ENCODE data around the gene SH3PXD2A. TPM values are rescaled to one million over a fixed set of nuclear protein-coding genes. Genes with fewer than 3 reads are reported as not detected.
A peak's percentile ranks its signal among the peaks of the same experiment; 100 is the strongest.
"Not testable (repeated sequence)": the region's sequence is repeated elsewhere in the genome, so short reads cannot be mapped to it uniquely, and the experiment has no call there.

The SH3PXD2A gene
- total and polyA plus RNA-seq, 7 donors, result 3.0 to 57.7 (median 10.6) TPM

DNA sequence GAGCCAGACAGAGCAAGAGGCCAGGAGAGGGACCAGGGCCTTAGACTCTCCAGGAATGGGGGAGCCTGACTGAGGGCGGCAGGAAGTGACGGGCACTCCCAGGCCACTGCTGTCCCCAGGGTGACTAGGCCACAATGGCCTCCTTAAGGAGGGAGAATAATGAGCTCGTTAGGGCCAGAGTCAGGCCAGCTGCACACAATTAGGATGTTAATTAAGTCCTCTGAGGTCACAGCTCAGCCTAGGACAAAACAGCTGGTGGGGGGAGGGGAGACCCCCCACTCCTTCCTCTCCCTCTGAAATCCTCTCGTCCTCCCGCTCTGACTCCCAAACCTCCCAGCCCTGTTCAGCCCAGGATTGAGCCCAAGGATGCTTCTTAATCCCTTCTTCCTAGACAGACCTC, 218.9 kb downstream of the SH3PXD2A start:
- intact Hi-C loops (cut with DNase I), result no loop called here
- H3K9me3 ChIP-seq, result no peaks in the 10 kb centered on the region
- no peak overlapping the region for H3K27ac ChIP-seq
- TF ChIP-seq, protein P1, sequence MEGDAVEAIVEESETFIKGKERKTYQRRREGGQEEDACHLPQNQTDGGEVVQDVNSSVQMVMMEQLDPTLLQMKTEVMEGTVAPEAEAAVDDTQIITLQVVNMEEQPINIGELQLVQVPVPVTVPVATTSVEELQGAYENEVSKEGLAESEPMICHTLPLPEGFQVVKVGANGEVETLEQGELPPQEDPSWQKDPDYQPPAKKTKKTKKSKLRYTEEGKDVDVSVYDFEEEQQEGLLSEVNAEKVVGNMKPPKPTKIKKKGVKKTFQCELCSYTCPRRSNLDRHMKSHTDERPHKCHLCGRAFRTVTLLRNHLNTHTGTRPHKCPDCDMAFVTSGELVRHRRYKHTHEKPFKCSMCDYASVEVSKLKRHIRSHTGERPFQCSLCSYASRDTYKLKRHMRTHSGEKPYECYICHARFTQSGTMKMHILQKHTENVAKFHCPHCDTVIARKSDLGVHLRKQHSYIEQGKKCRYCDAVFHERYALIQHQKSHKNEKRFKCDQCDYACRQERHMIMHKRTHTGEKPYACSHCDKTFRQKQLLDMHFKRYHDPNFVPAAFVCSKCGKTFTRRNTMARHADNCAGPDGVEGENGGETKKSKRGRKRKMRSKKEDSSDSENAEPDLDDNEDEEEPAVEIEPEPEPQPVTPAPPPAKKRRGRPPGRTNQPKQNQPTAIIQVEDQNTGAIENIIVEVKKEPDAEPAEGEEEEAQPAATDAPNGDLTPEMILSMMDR (IDR thresholded peaks at IDR 0.05), result no peak
- H3K36me3 ChIP-seq (ENCODE audit: insufficient read depth in 1 of 2, low read depth in 1 of 2), result peaks cover 0 to 9% of the 10 kb centered on the region in 2 donors
- DNase-seq, result no peak
- no peaks in the 10 kb centered on the region for H3K27me3 ChIP-seq (ENCODE audit: insufficient read depth in 3 of 3, low read length in 2 of 3)
- ATAC-seq, result no peak
- H3K4me1 ChIP-seq, result peaks cover 64% of the 10 kb centered on the region
- 71 to 82% (median 81%) methylated on average over 5 of the region's 5 CpGs for WGBS, 3 donors
- H3K4me3 ChIP-seq, result no peak overlapping the region

DNA sequence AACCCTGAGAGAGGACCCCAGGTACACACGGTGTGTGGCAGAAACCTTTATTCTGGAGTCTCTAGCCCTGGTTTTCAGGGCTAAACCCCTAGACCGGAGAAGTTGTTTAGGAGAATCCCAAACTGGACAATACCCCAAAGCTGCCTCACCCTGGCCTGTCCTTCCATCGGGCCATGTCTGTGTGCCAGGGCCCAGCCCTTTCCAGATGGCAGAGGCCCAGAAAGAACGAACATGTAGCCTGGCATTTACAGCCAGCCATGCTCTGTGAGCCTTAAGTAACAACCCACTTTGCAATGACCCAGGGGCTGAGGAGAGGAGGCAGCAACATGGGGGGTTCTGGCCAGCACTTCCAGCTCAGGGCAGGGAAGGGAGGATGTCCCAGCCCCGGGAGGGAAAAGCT, 219.8 kb downstream of the SH3PXD2A start:
- WGBS, 3 donors, result 29 to 32% (median 32%) methylated on average over 5 of the region's 5 CpGs
- H3K4me3 ChIP-seq, result no peak overlapping the region
- ATAC-seq, result peak in 3 of 4 donors; percentile 20 to 69 (median 68)
- intact Hi-C loops (cut with DNase I), result no loop called here
- TF ChIP-seq, protein P1 (IDR thresholded peaks at IDR 0.05), result no peak
- H3K27me3 ChIP-seq (ENCODE audit: insufficient read depth in 3 of 3, low read length in 2 of 3), result no peaks in the 10 kb centered on the region
- DNase-seq, result no peak
- no peak overlapping the region for H3K27ac ChIP-seq
- H3K4me1 ChIP-seq, result peaks cover 54% of the 10 kb centered on the region
- no peaks in the 10 kb centered on the region for H3K9me3 ChIP-seq
- peaks cover 0 to 14% of the 10 kb centered on the region in 2 donors for H3K36me3 ChIP-seq (ENCODE audit: insufficient read depth in 1 of 2, low read depth in 1 of 2)

DNA sequence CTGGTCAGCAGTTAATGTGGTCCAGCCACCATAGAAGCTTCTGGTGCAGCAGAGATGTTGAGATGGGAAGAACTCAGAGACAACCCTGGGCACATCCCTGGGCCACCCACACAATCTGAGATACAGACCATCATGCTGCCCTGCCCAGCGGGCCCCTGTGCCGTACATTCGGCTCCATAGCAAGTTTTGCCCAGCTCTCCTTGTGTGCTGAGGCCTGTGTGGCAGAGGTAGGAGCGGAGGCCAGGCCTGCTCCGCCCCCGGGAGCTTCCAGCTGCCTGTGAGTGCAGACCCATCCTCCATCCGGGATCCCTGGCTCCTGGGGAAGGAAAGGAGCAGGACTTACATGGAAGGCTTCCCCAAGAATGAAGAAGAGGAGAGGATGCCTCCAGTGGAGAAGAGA, 221.5 kb downstream of the SH3PXD2A start:
- WGBS, 3 donors, result 90 to 99% (median 95%) methylated on average over 7 of the region's 7 CpGs
- DNase-seq, result no peak
- H3K27ac ChIP-seq, result no peak overlapping the region
- no peak overlapping the region for H3K4me3 ChIP-seq
- H3K9me3 ChIP-seq, result no peaks in the 10 kb centered on the region
- no peak for ATAC-seq
- H3K36me3 ChIP-seq (ENCODE audit: insufficient read depth in 1 of 2, low read depth in 1 of 2), result peaks cover 0 to 14% of the 10 kb centered on the region in 2 donors
- TF ChIP-seq, protein P1 (IDR thresholded peaks at IDR 0.05), result no peak
- peaks cover 39% of the 10 kb centered on the region for H3K4me1 ChIP-seq
- no peaks in the 10 kb centered on the region for H3K27me3 ChIP-seq (ENCODE audit: insufficient read depth in 3 of 3, low read length in 2 of 3)
- intact Hi-C loops (cut with DNase I), result no loop called here

DNA sequence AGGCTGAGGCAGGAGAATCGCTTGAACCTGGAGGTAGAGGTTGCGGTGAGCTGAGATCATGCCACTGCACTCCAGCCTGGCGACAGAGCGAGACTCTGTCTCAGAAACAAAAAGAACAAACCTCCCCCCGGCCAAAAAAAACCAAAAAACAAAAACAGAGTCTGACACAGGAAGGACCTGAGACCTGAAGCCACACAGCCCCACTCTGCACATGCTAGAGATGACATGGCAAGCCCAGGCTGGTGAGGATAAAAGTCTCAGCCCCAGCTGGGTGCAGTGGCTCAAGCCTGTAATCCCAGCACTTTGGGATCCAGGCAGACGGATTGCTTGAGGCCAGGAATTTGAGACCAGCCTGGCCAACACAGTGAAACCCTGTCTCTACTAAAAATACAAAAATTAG, 222.5 kb downstream of the SH3PXD2A start:
- H3K27ac ChIP-seq; H3K4me3 ChIP-seq; H3K27me3 ChIP-seq (ENCODE audit: insufficient read depth in 3 of 3, low read length in 2 of 3); H3K9me3 ChIP-seq; intact Hi-C loops (cut with DNase I); ATAC-seq: not testable (repeated sequence)
- H3K4me1 ChIP-seq, result peaks cover 29% of the 10 kb centered on the region
- 84 to 96% (median 88%) methylated on average over 6 of the region's 6 CpGs for WGBS, 3 donors
- peak in 1 of 2 donors; percentile 6 for DNase-seq
- peaks cover 0 to 15% of the 10 kb centered on the region in 2 donors for H3K36me3 ChIP-seq (ENCODE audit: insufficient read depth in 1 of 2, low read depth in 1 of 2)

DNA sequence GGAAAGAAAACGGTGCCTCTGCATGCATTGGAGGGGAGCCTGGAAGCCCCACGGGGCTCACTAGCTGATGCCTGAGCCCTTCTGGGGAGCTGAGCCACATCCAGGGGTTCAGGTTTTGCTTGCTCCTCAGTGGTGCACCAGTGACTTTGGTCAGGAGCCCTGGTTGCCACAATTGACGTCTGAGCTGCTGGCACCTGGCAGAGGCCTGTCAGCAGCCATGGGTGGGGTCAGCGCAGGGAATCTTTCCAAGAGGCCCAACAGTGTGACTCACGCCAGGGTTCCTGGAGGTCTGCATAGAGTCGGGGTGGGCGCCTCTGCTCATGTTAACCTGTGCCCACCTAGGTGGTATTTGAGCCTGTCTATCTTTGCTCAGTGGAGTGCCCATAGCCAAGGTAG, 223.1 kb downstream of the SH3PXD2A start:
- intact Hi-C loops (cut with DNase I), result no loop called here
- H3K27ac ChIP-seq, result no peak overlapping the region
- WGBS, 3 donors, result 70 to 77% (median 71%) methylated on average over 6 to 7 of the region's 7 CpGs
- H3K9me3 ChIP-seq, result no peaks in the 10 kb centered on the region
- H3K4me1 ChIP-seq, result peaks cover 23% of the 10 kb centered on the region
- TF ChIP-seq, protein P1 (IDR thresholded peaks at IDR 0.05), result no peak
- H3K4me3 ChIP-seq, result no peak overlapping the region
- peaks cover 0 to 21% of the 10 kb centered on the region in 2 donors for H3K36me3 ChIP-seq (ENCODE audit: insufficient read depth in 1 of 2, low read depth in 1 of 2)
- no peaks in the 10 kb centered on the region for H3K27me3 ChIP-seq (ENCODE audit: insufficient read depth in 3 of 3, low read length in 2 of 3)
- DNase-seq (peak in 1 of 2 donors; percentile 19), ATAC-seq (peak in 1 of 4 donors; percentile 57)
